Cardiac fibroblast (primary cell): Measurements from ENCODE around the gene IMMP1L.

Experiments used
- DNase-seq, 2 donors: peaks; one replicate each; pipeline versions ENCODE4 v3.0.0 to v3.0.0-alpha.2; 2010; ENCODE audit warnings: low read depth in 2 of 2
- H3K4me3 ChIP-seq, 2 donors: replicated peaks in 1 of 2; 1 replicate in 1 of 2; 2 replicates in 1 of 2; pipeline ENCODE4 v1.5.1; 2011; ENCODE audit warnings: low read depth in 2 of 2, low read length in 2 of 2, mild to moderate bottlenecking in 2 of 2, moderate library complexity in 1 of 2
- TF ChIP-seq, protein P1 (sequence below): IDR thresholded peaks from one replicate; pipeline ENCODE4 v1.5.1; 2011; ENCODE audit warnings: low read depth, mild to moderate bottlenecking, low read length, inconsistent platforms

The IMMP1L gene

DNA sequence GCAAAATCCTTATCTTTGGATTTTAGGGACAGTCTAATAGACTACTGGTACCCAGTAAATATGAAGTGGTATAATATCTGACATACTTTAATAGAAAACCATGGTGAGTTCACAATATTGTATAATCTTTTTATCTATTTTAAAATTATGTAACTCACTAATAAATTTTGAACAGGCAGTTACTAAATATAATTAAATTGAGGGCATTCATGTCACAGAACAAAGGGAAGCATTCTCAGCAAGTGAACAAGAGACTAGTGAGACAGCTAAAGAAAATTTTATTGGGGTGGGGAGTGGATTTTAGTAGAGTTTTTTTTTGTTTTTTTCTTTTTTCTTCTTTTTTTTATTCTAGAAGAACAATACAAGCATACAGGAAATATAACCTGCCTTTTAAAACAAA is 84.8 kb downstream of the IMMP1L start:
- TF ChIP-seq, protein P1, sequence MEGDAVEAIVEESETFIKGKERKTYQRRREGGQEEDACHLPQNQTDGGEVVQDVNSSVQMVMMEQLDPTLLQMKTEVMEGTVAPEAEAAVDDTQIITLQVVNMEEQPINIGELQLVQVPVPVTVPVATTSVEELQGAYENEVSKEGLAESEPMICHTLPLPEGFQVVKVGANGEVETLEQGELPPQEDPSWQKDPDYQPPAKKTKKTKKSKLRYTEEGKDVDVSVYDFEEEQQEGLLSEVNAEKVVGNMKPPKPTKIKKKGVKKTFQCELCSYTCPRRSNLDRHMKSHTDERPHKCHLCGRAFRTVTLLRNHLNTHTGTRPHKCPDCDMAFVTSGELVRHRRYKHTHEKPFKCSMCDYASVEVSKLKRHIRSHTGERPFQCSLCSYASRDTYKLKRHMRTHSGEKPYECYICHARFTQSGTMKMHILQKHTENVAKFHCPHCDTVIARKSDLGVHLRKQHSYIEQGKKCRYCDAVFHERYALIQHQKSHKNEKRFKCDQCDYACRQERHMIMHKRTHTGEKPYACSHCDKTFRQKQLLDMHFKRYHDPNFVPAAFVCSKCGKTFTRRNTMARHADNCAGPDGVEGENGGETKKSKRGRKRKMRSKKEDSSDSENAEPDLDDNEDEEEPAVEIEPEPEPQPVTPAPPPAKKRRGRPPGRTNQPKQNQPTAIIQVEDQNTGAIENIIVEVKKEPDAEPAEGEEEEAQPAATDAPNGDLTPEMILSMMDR: no peak
- H3K4me3 ChIP-seq: no peak overlapping the region
- DNase-seq: no peak

DNA sequence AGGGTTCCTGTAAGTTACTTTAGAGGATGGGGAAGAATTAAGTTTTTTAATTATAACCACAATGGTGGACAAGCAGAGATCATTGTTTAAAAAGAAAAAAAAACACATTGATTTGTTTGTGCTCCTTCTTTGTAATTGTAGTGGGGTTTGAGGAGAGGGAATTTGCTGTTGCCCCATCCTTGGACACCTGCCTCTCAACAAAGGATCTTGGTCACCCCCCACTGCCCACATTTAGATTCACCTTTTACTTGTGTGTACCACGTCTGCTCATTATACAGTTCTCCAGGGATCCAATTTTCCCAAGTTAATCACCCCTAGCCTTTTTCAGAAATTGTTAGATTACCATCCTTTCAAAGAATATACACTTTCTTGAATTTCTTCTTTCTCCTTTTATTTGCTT is 86.7 kb downstream of the IMMP1L start:
- H3K4me3 ChIP-seq: no peak overlapping the region
- TF ChIP-seq, protein P1: no peak
- DNase-seq: no peak

DNA sequence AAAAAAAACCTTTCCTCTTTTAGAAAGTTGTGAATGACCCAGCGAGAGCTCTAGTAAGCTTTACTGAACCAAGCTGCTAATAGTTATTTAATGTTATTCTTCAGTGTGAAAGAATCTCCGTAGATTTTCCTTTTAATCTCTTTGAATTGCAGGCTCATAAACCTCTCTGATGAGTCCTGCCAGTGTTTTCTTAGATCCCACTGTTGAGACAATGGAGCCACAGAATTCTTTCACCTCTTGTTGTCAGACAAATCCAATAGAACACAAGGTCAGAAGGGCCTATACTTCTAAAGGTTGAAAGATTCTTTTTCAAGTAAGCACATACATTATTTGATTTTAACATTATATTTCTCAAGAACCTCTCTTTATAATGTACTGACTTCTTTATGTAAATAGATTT is 87.6 kb downstream of the IMMP1L start:
- TF ChIP-seq, protein P1: no peak
- no peak for DNase-seq
- no peak overlapping the region for H3K4me3 ChIP-seq

DNA sequence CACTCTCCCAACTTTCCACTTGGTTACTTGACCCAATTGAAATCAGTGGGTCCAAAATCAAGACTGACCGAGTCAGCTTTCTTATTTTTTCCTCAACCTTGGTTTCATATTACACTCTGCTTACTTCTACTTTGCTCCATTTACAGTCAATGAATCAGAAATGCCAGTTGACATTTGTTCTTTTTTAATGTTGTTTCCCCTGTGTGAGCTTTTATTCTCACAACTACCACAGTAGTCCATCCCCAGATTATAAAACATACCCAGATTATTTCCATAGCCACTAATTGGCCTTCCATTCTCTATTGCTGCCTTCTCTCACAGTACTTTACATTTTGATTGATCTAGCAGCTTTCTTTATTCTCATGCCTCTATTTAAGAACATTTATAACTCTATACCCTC is 89.8 kb downstream of the IMMP1L start:
- TF ChIP-seq, protein P1: no peak
- H3K4me3 ChIP-seq: no peak overlapping the region
- no peak for DNase-seq

DNA sequence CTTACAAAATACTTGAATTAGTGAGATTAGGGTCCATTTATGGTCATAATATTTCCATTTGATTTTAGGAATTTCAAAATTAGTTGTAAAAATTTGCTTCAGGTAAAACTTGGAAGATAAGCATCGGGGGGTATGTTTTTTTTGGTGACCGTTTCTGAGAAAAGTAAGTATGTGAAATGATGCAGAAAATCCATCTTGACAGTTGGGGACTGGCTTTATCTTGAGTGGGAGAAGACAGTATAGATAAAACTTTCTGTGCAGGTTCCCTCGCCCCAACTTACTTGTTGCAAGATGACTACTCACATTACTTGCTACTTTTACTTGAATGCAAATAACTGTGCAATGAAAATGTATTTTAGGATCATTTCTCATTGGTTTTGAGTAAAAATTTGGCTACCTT is 90.3 kb downstream of the IMMP1L start:
- TF ChIP-seq, protein P1: no peak
- no peak for DNase-seq
- H3K4me3 ChIP-seq: no peak overlapping the region

DNA sequence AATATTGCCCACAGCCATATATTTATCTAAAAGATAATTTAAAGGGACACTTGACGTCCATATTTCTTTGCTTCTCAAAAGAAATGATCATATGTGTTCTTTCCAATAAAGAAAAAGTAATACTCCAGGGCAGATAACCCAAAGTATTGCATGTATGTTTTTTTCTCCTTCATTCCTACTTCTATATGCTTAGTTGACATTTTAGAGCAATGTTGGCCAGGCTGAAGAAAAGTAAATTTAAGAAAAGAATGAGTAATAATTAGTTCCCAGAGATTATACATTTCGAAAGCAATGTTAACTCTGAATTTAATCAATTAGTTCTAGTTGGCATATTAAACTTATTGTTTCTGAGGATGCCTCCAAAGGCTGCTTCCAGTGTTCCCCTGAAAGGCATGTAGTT is 91.6 kb downstream of the IMMP1L start:
- TF ChIP-seq, protein P1: no peak
- H3K4me3 ChIP-seq: no peak overlapping the region
- DNase-seq: no peak

DNA sequence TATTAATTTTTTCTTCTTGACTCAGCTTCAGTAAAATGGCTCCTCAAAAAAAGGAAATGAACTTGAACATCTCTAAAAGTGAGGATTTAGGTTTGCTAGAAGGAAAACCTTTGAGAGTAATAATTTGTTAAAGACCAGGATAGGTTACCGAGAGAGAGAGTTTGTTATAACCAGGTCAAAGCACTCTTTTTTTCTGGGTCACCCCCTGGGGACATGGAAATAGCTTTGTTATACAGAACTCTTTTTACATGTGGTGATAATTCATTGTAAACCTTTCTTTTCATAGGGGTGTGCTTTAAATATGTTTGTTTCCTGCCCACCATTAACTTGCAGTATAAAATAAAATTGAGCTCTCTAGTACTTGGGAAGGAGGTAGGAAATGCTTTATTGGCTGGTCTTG is 92.1 kb downstream of the IMMP1L start:
- H3K4me3 ChIP-seq: no peak overlapping the region
- TF ChIP-seq, protein P1: no peak
- DNase-seq: no peak
